ENCODE results near the gene DNAI2.

- TF ChIP-seq YY1 (IDR thresholded peaks at IDR 0.05; ENCODE audit: extremely low read depth, insufficient replicate concordance, low read depth, low read length) (no peak), CTCF (IDR thresholded peaks at IDR 0.05 in 2 of 3, conservative IDR thresholded peaks at IDR 0.05 in 1 of 3; ENCODE audit: borderline replicate concordance in 1 of 3, insufficient read depth in 1 of 3, low read depth in 2 of 3, low read length in 2 of 3) (no peak), SP1 (IDR thresholded peaks at IDR 0.05; ENCODE audit: low read depth) (no peak), EZH2phosphoT487 (IDR thresholded peaks at IDR 0.05; ENCODE audit: borderline replicate concordance) (no peak), JUND (IDR thresholded peaks at IDR 0.05) (no peak), CEBPB (IDR thresholded peaks at IDR 0.05; ENCODE audit: low read depth) (no peak), TCF7L2 (IDR thresholded peaks at IDR 0.05; ENCODE audit: borderline replicate concordance, extremely low read depth, insufficient read depth, insufficient read length) (no peak)
- TF ChIP-seq, protein P1, sequence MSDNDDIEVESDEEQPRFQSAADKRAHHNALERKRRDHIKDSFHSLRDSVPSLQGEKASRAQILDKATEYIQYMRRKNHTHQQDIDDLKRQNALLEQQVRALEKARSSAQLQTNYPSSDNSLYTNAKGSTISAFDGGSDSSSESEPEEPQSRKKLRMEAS (IDR thresholded peaks at IDR 0.05), result no peak
- TF ChIP-seq, protein P2, sequence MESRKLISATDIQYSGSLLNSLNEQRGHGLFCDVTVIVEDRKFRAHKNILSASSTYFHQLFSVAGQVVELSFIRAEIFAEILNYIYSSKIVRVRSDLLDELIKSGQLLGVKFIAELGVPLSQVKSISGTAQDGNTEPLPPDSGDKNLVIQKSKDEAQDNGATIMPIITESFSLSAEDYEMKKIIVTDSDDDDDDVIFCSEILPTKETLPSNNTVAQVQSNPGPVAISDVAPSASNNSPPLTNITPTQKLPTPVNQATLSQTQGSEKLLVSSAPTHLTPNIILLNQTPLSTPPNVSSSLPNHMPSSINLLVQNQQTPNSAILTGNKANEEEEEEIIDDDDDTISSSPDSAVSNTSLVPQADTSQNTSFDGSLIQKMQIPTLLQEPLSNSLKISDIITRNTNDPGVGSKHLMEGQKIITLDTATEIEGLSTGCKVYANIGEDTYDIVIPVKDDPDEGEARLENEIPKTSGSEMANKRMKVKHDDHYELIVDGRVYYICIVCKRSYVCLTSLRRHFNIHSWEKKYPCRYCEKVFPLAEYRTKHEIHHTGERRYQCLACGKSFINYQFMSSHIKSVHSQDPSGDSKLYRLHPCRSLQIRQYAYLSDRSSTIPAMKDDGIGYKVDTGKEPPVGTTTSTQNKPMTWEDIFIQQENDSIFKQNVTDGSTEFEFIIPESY (IDR thresholded peaks at IDR 0.05; ENCODE audit: extremely low read depth, insufficient replicate concordance, low read length), result no peak
- TF ChIP-seq, protein P3, sequence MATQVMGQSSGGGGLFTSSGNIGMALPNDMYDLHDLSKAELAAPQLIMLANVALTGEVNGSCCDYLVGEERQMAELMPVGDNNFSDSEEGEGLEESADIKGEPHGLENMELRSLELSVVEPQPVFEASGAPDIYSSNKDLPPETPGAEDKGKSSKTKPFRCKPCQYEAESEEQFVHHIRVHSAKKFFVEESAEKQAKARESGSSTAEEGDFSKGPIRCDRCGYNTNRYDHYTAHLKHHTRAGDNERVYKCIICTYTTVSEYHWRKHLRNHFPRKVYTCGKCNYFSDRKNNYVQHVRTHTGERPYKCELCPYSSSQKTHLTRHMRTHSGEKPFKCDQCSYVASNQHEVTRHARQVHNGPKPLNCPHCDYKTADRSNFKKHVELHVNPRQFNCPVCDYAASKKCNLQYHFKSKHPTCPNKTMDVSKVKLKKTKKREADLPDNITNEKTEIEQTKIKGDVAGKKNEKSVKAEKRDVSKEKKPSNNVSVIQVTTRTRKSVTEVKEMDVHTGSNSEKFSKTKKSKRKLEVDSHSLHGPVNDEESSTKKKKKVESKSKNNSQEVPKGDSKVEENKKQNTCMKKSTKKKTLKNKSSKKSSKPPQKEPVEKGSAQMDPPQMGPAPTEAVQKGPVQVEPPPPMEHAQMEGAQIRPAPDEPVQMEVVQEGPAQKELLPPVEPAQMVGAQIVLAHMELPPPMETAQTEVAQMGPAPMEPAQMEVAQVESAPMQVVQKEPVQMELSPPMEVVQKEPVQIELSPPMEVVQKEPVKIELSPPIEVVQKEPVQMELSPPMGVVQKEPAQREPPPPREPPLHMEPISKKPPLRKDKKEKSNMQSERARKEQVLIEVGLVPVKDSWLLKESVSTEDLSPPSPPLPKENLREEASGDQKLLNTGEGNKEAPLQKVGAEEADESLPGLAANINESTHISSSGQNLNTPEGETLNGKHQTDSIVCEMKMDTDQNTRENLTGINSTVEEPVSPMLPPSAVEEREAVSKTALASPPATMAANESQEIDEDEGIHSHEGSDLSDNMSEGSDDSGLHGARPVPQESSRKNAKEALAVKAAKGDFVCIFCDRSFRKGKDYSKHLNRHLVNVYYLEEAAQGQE (IDR thresholded peaks at IDR 0.05; ENCODE audit: low read depth), result no peak
Observed at GRCh38 chr17:74309902-74310301, 35.9 kb downstream of the DNAI2 start.

Measured in HCT116 (cell line).